Tibial artery (tissue), 4 donors: ENCODE results near the gene MAGI2.

Source experiments
- DNase-seq, 2 donors: peaks; one replicate each; pipeline ENCODE4 v3.0.0-alpha.2; 2019
- H3K27ac ChIP-seq, 2 donors: fragments of 200-600 bp; sonication (generic) in 1 of 2; 1 replicate in 1 of 2; 2 replicates in 1 of 2; pipeline ENCODE4 v1.5.1; 2018 to 2019; ENCODE audit warnings: mild to moderate bottlenecking in 1 of 2
- H3K27me3 ChIP-seq, 2 donors: fragments of 200-600 bp; sonication (generic) in 1 of 2; one replicate each; pipeline versions ENCODE4 v1.5.1 to v1.6.0; 2016 to 2019
- H3K36me3 ChIP-seq, 3 donors: fragments of 200-600 bp; sonication (generic) in 2 of 3; one replicate each; pipeline ENCODE4 v1.5.1; 2016 to 2019; ENCODE audit warnings: mild to moderate bottlenecking in 2 of 3
- H3K4me1 ChIP-seq, 4 donors: fragments of 200-600 bp; sonication (generic) in 2 of 4; 1 replicate in 3 of 4; 2 replicates in 1 of 4; pipeline ENCODE4 v1.5.1; 2016 to 2019
- H3K4me3 ChIP-seq, 2 donors: fragments of 200-600 bp; sonication (generic) in 1 of 2; 1 replicate in 1 of 2; 2 replicates in 1 of 2; pipeline ENCODE4 v1.5.1; 2018 to 2019; ENCODE audit warnings: mild to moderate bottlenecking in 2 of 2
- H3K9me3 ChIP-seq, 3 donors: fragments of 200-600 bp; sonication (generic) in 1 of 3; one replicate each; pipeline ENCODE4 v1.5.1; 2016 to 2019
- intact Hi-C: fragments of 100-400 bp; cut with DNase I; formaldehyde crosslinking; loops from one replicate; pipeline ENCODE4 v1.15.0; 2023; ENCODE audit warnings: low total_unique reads
- TF ChIP-seq, protein P1 (sequence below), 2 experiments: fragments of 200-600 bp in 1 of 2; fragments of 450-650 bp in 1 of 2; IDR thresholded peaks; one replicate each; pipeline ENCODE4 v1.5.1; 2017 to 2019; ENCODE audit warnings: antibody characterized with exemption in 2 of 2, mild to moderate bottlenecking in 1 of 2, moderate library complexity in 1 of 2

The MAGI2 gene

DNA sequence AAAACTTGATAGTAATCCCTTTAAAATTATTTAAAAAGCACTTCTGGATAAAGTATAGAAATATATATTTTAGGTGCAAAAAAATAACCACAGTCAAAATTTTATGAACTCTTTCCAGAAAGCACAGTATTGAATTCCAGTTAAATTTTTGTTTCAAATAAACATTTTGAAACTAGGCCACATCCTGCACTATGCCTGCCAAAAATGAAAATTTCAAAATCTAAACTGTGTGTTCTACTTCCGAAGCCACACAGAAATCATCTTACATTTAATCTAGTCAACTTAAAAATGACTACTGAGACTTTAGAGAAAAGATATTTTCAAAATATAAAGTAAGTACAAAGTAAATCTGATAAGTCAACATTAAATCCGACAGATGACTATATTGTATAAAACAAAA is 50.0 kb downstream of the MAGI2 start:
- peaks cover 0 to 69% (median 16%) of the 10 kb centered on the region in 4 donors for H3K4me1 ChIP-seq
- intact Hi-C loops: no loop called here
- H3K36me3 ChIP-seq: no peaks in the 10 kb centered on the region
- H3K9me3 ChIP-seq: no peaks in the 10 kb centered on the region
- DNase-seq: no peak
- H3K27ac ChIP-seq: peak overlapping the region; percentile 24 to 44
- no peak overlapping the region for H3K4me3 ChIP-seq
- no peaks in the 10 kb centered on the region for H3K27me3 ChIP-seq
- TF ChIP-seq, protein P1, sequence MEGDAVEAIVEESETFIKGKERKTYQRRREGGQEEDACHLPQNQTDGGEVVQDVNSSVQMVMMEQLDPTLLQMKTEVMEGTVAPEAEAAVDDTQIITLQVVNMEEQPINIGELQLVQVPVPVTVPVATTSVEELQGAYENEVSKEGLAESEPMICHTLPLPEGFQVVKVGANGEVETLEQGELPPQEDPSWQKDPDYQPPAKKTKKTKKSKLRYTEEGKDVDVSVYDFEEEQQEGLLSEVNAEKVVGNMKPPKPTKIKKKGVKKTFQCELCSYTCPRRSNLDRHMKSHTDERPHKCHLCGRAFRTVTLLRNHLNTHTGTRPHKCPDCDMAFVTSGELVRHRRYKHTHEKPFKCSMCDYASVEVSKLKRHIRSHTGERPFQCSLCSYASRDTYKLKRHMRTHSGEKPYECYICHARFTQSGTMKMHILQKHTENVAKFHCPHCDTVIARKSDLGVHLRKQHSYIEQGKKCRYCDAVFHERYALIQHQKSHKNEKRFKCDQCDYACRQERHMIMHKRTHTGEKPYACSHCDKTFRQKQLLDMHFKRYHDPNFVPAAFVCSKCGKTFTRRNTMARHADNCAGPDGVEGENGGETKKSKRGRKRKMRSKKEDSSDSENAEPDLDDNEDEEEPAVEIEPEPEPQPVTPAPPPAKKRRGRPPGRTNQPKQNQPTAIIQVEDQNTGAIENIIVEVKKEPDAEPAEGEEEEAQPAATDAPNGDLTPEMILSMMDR (IDR thresholded peaks at IDR 0.05): no peak

DNA sequence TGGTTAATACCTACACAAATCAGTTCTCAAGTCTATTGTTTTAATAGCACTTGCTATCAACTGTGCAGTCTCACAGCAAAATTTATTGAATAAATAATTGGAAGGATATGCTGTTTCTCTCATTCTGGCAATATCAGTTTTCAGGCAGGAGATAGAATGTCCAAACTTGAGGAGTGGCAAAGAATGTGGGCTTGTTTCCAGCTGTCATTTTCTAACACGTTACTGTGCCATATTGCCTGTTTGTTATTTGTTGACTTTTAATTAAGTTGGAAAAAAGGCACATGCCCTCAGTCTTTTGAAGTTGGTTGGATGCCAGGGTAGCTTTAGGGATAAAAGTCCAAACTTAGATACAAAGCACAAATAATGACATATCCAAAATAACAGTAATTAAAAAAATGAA is 52.2 kb downstream of the MAGI2 start:
- TF ChIP-seq, protein P1 (IDR thresholded peaks at IDR 0.05): no peak
- Histone ChIP-seq H3K27ac (no peak overlapping the region), H3K36me3 (no peaks in the 10 kb centered on the region), H3K4me3 (no peak overlapping the region), H3K4me1 (peaks cover 0 to 53% (median 17%) of the 10 kb centered on the region in 4 donors), H3K27me3 (no peaks in the 10 kb centered on the region), H3K9me3 (no peaks in the 10 kb centered on the region)
- DNase-seq: no peak
- intact Hi-C loops: no loop called here

DNA sequence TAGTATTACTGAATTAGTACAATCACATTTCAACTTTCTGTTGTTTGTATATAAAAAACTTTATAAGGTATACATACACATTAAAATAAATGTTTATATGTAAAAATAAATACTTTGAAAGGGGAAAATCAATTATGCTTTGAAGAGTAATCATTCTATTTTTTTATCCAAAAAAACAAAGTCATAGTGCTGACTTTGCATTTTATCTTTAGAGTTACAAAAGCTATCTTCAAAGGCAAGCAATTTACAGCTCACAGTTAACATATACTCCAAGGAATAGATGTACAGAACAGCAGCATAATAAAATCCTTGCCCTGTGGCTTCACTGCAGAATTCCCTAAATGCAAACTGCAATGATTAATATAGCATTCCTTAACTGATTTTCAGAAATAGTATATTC is 53.2 kb downstream of the MAGI2 start:
- no peaks in the 10 kb centered on the region for H3K27me3 ChIP-seq
- H3K27ac ChIP-seq: no peak overlapping the region
- intact Hi-C loops: no loop called here
- no peak overlapping the region for H3K4me3 ChIP-seq
- H3K36me3 ChIP-seq: no peaks in the 10 kb centered on the region
- H3K9me3 ChIP-seq: no peaks in the 10 kb centered on the region
- no peak for DNase-seq
- H3K4me1 ChIP-seq: peaks cover 0 to 43% (median 16%) of the 10 kb centered on the region in 4 donors
- TF ChIP-seq, protein P1 (IDR thresholded peaks at IDR 0.05): no peak

DNA sequence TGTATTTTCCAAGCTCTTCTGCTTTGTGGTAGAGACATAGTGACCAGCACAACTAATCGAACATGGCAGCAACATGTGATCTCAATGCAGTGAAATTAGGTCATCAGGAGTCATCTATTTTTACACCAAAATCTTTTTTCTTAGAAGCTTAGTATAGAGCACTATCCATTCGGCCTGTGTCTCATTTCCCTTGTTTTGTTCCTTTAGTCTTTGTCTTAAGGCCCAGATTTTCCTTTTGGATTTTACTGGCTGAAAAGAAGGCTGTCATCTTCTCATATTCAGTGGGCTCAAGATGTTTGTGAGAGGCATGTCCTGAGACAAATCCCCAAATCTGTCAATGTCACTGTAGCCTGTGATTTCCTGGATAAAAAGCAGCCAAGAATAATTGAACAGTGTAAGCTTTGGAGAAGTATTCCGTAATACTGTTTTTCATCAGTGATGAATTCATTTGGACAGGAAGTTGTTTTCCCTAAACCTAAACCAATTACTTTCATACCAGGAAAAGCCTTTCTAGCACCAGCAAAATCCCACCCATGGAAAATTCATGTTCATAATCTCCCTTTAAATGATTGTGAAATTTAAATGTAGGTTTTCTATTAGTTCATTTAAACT is 55.2 kb downstream of the MAGI2 start:
- Histone ChIP-seq H3K4me1 (peaks cover 0 to 24% (median 7%) of the 10 kb centered on the region in 4 donors), H3K4me3 (no peak overlapping the region), H3K27ac (peak overlapping the region; percentile 14 to 46), H3K36me3 (no peaks in the 10 kb centered on the region), H3K27me3 (no peaks in the 10 kb centered on the region), H3K9me3 (no peaks in the 10 kb centered on the region)
- TF ChIP-seq, protein P1 (IDR thresholded peaks at IDR 0.05): no peak
- intact Hi-C loops: no loop called here
- DNase-seq: no peak

DNA sequence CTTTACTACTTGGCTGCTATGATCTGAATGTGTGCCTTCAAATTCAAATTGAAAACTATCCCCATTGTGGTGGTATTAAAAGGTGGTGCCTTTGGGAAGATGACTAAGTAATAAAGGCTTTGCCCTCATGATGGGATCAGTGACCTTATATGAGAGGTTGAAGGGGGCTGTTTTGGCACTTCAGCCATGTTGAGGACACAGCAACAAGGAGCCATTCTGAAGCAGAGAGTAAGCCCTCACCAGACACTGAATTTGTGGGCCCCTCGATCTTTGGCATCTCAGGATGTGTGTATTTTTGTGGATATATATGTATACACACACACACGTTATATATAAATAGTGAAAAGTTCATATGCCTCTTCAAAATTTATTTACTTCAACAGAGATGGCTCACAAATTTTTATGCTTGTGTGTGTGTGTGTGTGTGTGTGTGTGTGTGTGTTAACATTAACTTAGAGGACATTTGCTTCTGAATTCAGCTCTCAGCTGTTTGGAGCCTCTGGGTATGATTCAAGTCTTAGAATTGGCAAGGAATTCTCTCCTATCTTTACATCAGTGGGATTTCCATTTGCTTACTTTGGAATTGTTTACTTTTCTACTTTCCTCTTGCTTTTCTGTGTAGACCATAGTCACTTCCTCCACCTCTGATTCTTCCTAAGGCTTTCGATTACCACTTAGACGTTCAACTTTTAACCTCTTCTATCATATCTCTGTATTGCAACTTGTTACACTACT is 66.6 kb downstream of the MAGI2 start:
- no peak overlapping the region for H3K27ac ChIP-seq
- DNase-seq: no peak
- H3K36me3 ChIP-seq: no peaks in the 10 kb centered on the region
- intact Hi-C loops: no loop called here
- no peaks in the 10 kb centered on the region for H3K9me3 ChIP-seq
- H3K4me3 ChIP-seq: no peak overlapping the region
- no peaks in the 10 kb centered on the region for H3K27me3 ChIP-seq
- H3K4me1 ChIP-seq: no peaks in the 10 kb centered on the region
- TF ChIP-seq, protein P1 (IDR thresholded peaks at IDR 0.05): no peak
